GM18870 (cell line): ENCODE measurements around the gene KREMEN1.

Experiments used
- ATAC-seq: cut with Tn5 transposase; IDR thresholded peaks from one replicate; pipeline ENCODE4 v1.9.1; 2021; ENCODE audit warnings: moderate library complexity; ENCODE audit not compliant: unreplicated experiment

Gene KREMEN1

GRCh38 chr22:29203488-29204454 lies 130.9 kb downstream of the KREMEN1 start:
- ATAC-seq = no peak

- ATAC-seq = no peak
These were observed 131.8 kb downstream of the KREMEN1 start for GRCh38 chr22:29204455-29205183.

- ATAC-seq = no peak
These were observed 132.4 kb downstream of the KREMEN1 start for GRCh38 chr22:29205252-29205593.

- no peak for ATAC-seq
These were observed 132.9 kb downstream of the KREMEN1 start, which contains the start of gene EMID1 for GRCh38 chr22:29205594-29206371. Gene EMID1, plus strand, starts transcription at chr22:29205896. Its CDS starts 143 bp downstream, at chr22:29206039.

- no peak for ATAC-seq
These were observed 133.8 kb downstream of the KREMEN1 start for GRCh38 chr22:29206372-29207242.

- ATAC-seq = no peak
These were observed 134.4 kb downstream of the KREMEN1 start for GRCh38 chr22:29207243-29207550.

GRCh38 chr22:29207562-29208501 lies 135.0 kb downstream of the KREMEN1 start:
- no peak for ATAC-seq

- ATAC-seq = no peak
These were observed 135.6 kb downstream of the KREMEN1 start for GRCh38 chr22:29208502-29208862.

- ATAC-seq = no peak
These were observed 136.2 kb downstream of the KREMEN1 start for GRCh38 chr22:29208879-29209623.

- ATAC-seq = no peak
These were observed 136.7 kb downstream of the KREMEN1 start for GRCh38 chr22:29209624-29209929.

- no peak for ATAC-seq
These were observed 138.2 kb downstream of the KREMEN1 start for GRCh38 chr22:29211066-29211465.

DNA sequence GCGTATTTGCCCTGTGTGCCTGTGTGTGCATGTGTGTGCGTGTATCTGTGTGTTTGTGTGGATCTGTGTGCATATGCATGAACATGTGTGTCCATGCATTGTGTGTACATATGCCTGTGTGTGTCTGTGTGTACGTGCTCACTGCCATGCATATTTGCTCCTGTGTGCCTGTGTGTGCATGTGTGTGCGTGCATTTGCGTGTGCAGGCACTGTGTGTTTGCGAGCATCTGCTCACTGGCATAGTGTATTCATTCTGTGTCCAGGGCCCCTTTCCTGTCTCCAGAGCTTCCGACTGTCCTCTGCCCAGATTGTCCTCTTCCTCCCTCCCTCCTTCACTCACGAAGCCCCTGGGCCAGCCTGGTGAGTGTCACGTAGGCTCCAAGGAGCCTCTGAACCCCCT lies 138.6 kb downstream of the KREMEN1 start:
- no peak for ATAC-seq

DNA sequence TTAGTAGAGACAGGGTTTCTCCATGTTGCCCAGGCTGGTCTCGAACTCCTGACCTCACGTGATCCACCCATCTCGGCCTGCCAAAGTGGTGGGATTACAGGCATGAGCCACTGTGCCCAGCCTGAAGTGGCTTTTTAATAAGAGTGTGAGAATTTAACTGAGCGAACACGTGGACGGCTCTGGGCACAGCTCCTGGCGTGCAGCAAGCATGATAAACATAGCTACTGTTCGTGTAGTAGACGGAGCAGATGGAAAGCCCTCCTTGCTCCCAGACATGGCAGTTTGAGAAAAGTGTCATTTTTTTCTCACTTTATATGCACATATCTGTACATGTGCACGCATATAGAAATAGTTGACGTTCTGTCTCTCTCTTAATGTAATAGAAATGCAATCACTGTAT lies 139.9 kb downstream of the KREMEN1 start:
- ATAC-seq = no peak

- ATAC-seq = no peak
These were observed 140.7 kb downstream of the KREMEN1 start for GRCh38 chr22:29213493-29213892.

DNA sequence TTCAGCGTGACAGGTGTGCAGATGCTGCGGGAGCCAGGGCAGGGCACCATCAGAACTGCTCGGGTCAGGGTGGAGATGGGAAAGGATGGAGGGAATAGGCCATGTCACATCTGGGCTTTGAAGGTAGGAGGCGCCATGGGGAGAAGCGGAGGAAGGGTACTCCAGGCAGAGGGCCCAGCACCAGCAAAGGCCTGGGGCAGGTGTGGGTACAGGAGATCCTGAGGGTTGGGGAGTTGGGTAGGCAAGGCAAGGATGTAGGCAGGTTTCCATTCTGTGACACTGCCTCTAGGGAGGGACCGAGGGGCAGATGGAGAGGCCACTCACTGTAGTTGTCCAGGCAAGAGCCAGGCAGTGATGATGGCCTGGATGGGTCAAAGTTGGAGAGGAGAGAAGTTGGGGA lies 141.4 kb downstream of the KREMEN1 start:
- no peak for ATAC-seq

GRCh38 chr22:29215012-29215860 lies 142.4 kb downstream of the KREMEN1 start:
- ATAC-seq = no peak

DNA sequence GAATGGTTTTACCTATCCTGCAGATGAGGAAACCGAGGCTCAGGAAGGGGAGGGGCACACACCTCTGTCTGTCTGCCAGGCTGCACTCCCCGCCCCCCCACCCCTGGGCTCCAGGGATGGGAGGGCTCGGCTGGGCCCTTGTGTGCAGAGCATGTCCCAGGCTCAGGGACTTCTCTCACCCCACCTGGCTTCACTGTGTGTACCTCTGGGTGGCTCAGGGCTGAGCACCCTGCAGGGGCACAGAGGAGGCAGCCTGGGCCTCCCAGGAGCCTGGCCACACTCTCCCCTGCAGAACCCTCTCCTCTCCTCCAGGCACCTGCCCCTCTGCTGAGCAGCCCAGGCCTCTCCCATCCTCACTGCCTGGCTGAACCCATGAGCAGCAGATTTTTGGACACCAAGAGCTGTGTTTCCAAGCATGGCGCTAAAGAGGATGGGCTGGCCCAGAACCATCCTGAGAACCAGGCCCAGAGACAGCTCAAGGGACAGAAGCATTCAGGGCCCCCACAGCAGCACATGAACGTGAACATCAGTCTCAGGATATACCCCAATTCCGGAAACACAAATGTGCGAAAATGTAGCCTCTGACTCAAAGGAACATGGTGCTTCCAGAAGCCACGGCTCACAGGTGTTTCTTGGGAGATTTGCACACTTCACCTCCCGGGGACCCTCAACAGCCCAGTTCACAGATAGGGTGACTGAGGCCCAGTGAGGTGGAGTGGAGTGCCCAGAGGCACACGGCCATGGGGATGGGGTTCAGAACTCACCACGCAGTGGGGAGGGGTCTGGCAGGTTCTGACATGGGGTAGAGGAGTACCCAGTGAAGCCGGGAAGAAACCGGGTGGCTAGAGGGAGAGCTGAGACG lies 143.4 kb downstream of the KREMEN1 start:
- ATAC-seq = no peak
